Right lobe of liver (tissue), 6 donors: ENCODE data around the gene SKA1. TPM values are rescaled to one million over a fixed set of nuclear protein-coding genes. Genes with fewer than 3 reads are reported as not detected.
A peak's percentile ranks its signal among the peaks of the same experiment; 100 is the strongest.

Source experiments
- ATAC-seq, 4 donors: fragments of 200-7000 bp; cut with Tn5 transposase; one replicate each; pipeline ENCODE4 v1.9.1; 2020; ENCODE audit warnings: mild to moderate bottlenecking in 4 of 4, moderate library complexity in 4 of 4
- DNase-seq, 3 donors: peaks; one replicate each; pipeline ENCODE4 v3.0.0-alpha.2; 2020
- H3K27ac ChIP-seq, 3 donors: fragments of 200-600 bp; one replicate each; pipeline ENCODE4 v1.8.0; 2022
- H3K27me3 ChIP-seq, 2 donors: fragments of 200-600 bp; one replicate each; pipeline ENCODE4 v1.8.0; 2022
- H3K36me3 ChIP-seq, 4 donors: fragments of 200-600 bp; sonication (generic) in 1 of 4; one replicate each; pipeline versions ENCODE4 v1.5.1 to v1.8.0; 2017 to 2022; ENCODE audit warnings: control low read depth in 1 of 4
- H3K4me1 ChIP-seq, 4 donors: fragments of 200-600 bp; sonication (generic) in 1 of 4; one replicate each; pipeline versions ENCODE4 v1.5.1 to v1.8.0; 2017 to 2022; ENCODE audit warnings: control low read depth in 1 of 4
- H3K4me3 ChIP-seq, 3 donors: fragments of 200-600 bp; one replicate each; pipeline ENCODE4 v1.8.0; 2022
- H3K9me3 ChIP-seq, 4 donors: fragments of 200-600 bp; sonication (generic) in 1 of 4; one replicate each; pipeline versions ENCODE4 v1.5.1 to v1.8.0; 2017 to 2022; ENCODE audit warnings: control low read depth in 1 of 4
- POLR2A ChIP-seq: fragments of 450-650 bp; IDR thresholded peaks from one replicate; pipeline ENCODE4 v1.6.1; 2017; ENCODE audit warnings: antibody characterized with exemption, mild to moderate bottlenecking
- WGBS: methylation state at CpG from one replicate; pipeline ENCODE4 v1.1.6; 2018; ENCODE audit warnings: low coverage, low lambda C conversion rate; ENCODE audit not compliant: insufficient coverage; ENCODE audit errors: missing lambda C conversion rate; 5-methylcytosine and 5-hydroxymethylcytosine counted together
- intact Hi-C, 2 donors: fragments of 100-400 bp; cut with DNase I; formaldehyde crosslinking; loops; one replicate each; pipeline versions ENCODE4 v1.11.2 to v1.14.1; 2022
- total RNA-seq, 6 experiments: library from RNA; depleted of rRNA in 2 of 6; stranded (reverse); fragments of >200 nt in 2 of 6; fragmentation: NEBNext Ultra II Directional in 3 of 6; extraction: Animal tissue kit (Norgen Biotek cat#: 25700) in 3 of 6; gene quantifications; one replicate each; pipeline versions ENCODE4 v1.1.0 to v1.2.4, GENCODE V29; 2016 to 2023
- TF ChIP-seq, protein P1 (sequence below), 4 donors: fragments of 200-600 bp in 3 of 4; fragments of 450-650 bp in 1 of 4; IDR thresholded peaks; one replicate each; pipeline versions ENCODE4 v1.5.1 to v1.8.0; 2016 to 2022; ENCODE audit warnings: antibody characterized with exemption in 4 of 4, mild to moderate bottlenecking in 2 of 4
- donor health status: DM: no; HTN: yes; CAD: no.
- donor health status: DM: no; HTN: no; CAD: no.
- donor health status: DM: no; HTN: no; CAD: no.
- donor health status: DM: no; HTN: yes; CAD: no.
- donor health status: DM: no; HTN: yes; CAD: no.

The SKA1 gene
- total RNA-seq, 6 experiments from 2014 or later = 0.15 to 1.5 (median 0.75) TPM; not detected in 1

DNA sequence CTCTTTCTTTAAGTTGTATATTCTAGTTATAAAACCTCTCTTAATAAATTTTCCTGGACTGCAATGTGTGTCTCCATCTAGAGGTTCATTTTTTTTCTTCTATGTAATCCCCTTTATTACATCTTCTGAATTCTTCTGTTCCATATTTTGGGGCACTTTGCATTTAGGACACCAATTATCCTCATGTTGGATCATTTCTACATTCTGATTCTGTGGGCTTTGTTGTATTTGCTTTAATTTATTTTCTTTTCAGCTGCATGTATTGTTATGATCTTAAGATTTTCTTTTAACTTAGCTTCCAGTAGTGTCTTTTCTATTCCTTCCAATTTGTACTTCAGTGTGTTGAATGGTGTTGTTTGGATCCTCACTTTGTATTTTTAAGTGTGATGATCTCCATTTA, 5.2 kb upstream of the SKA1 start:
- H3K27ac ChIP-seq = no peak overlapping the region
- no peak for TF ChIP-seq POLR2A
- TF ChIP-seq, protein P1, sequence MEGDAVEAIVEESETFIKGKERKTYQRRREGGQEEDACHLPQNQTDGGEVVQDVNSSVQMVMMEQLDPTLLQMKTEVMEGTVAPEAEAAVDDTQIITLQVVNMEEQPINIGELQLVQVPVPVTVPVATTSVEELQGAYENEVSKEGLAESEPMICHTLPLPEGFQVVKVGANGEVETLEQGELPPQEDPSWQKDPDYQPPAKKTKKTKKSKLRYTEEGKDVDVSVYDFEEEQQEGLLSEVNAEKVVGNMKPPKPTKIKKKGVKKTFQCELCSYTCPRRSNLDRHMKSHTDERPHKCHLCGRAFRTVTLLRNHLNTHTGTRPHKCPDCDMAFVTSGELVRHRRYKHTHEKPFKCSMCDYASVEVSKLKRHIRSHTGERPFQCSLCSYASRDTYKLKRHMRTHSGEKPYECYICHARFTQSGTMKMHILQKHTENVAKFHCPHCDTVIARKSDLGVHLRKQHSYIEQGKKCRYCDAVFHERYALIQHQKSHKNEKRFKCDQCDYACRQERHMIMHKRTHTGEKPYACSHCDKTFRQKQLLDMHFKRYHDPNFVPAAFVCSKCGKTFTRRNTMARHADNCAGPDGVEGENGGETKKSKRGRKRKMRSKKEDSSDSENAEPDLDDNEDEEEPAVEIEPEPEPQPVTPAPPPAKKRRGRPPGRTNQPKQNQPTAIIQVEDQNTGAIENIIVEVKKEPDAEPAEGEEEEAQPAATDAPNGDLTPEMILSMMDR (IDR thresholded peaks at IDR 0.05) = no peak
- H3K9me3 ChIP-seq = peaks cover 0 to 7% (median 2%) of the 10 kb centered on the region in 4 donors
- intact Hi-C loops = no loop called here
- H3K4me3 ChIP-seq = no peak overlapping the region
- H3K27me3 ChIP-seq = no peaks in the 10 kb centered on the region
- ATAC-seq = no peak
- DNase-seq = no peak
- H3K36me3 ChIP-seq = no peaks in the 10 kb centered on the region
- H3K4me1 ChIP-seq = peaks cover 0 to 9% (median 0%) of the 10 kb centered on the region in 4 donors

DNA sequence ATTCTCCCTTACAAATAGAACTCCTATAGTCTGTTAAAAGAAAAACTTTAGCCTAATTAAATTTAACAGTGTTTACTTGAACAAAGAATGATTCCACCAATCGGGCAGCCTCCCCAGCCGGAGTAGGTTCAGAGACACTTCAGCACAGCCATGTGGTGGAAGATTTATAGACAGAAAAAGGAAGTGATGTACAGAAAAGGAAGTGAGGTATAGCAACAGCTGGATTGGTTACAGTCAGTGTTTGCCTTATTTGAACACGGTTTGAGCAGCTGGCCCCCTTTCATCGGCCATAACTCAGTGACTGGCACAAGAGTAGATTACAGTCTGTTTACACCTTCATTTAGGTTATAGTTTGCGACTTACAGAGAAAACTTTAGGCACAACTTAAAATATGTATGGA, 2.1 kb upstream of the SKA1 start:
- Histone ChIP-seq H3K27ac (no peak overlapping the region), H3K36me3 (no peaks in the 10 kb centered on the region), H3K9me3 (peaks cover 0 to 7% (median 2%) of the 10 kb centered on the region in 4 donors), H3K4me3 (no peak overlapping the region), H3K4me1 (peaks cover 0 to 12% (median 3%) of the 10 kb centered on the region in 4 donors), H3K27me3 (no peaks in the 10 kb centered on the region)
- no peak for ATAC-seq
- DNase-seq = no peak
- no peak for TF ChIP-seq POLR2A
- TF ChIP-seq, protein P1 (IDR thresholded peaks at IDR 0.05) = no peak
- 88% methylated on average over 5 of the region's 5 CpGs for WGBS
- intact Hi-C loops = no loop called here

DNA sequence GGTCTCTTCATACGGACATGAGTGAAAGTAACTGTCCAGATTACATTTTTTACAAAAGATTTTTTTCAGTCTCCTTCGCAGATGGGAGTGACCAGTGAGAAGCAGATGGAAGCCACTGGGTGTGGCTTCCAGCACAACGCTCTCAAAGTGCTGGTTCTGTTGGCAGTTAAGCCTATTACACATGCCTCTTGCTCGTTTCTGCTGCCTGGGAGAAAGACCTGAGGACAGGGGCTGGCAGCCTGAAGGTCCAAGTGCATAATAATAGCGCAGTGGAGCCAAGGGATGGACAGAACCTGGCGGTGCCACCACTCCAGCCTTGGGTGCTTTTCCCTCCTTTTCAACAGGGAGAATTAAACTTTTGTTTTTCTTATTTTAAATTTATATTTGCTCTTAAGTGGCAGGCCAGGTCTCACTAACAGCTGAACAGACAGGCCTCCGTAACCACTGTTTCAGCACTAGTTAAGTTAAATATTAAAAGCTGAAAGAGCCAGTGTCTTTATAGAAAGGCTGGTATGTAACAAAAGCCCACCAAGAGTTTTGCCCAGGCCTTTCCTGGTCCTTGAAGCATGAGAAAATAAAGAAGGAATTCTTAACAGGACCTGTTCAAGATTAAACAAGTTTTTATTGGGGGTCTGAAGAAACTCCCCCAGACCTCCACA, 1.2 kb upstream of the SKA1 start:
- Histone ChIP-seq H3K4me1 (peaks cover 0 to 12% (median 3%) of the 10 kb centered on the region in 4 donors), H3K27ac (peak overlapping the region; percentile 58 to 88 (median 72)), H3K9me3 (peaks cover 0 to 7% (median 2%) of the 10 kb centered on the region in 4 donors), H3K36me3 (no peaks in the 10 kb centered on the region), H3K4me3 (peak overlapping the region in 2 of 3 donors; percentile 41 to 48), H3K27me3 (no peaks in the 10 kb centered on the region)
- 66% methylated on average over 7 of the region's 7 CpGs for WGBS
- TF ChIP-seq POLR2A = no peak
- TF ChIP-seq, protein P1 (IDR thresholded peaks at IDR 0.05) = no peak
- intact Hi-C loops = no loop called here
- ATAC-seq (peak in 3 of 4 donors; percentile 1 to 6 (median 5)), DNase-seq (no peak)

DNA sequence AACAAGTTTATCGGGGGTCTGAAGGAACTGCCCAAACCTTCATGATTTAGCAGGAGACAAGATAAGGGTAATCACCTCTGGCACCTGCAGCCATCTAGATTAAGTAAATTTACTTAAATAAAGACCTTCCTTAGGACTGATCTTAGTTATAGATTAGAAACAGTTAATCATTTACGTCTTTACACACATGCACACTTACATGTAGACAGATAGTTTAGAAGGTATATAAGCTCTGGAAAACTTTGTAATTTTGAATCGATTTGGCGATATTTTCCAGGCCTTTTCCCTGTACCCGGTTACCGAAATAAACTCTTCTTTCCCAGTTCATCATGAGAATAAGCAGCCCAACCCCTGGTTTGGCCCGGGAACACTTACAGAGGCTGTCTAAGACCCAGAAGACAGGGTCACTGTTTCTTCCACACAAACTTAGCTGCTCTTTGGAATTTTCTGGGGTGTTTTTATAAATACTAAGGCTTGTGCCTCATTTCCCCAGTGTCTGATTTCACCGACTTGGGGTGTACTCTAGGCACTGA, 560 bp upstream of the SKA1 start:
- Histone ChIP-seq H3K4me1 (peaks cover 0 to 12% (median 3%) of the 10 kb centered on the region in 4 donors), H3K36me3 (no peaks in the 10 kb centered on the region), H3K27ac (peak overlapping the region; percentile 58 to 88 (median 72)), H3K4me3 (peak overlapping the region; percentile 6 to 48 (median 41)), H3K27me3 (no peaks in the 10 kb centered on the region), H3K9me3 (peaks cover 0 to 7% (median 2%) of the 10 kb centered on the region in 4 donors)
- no peak for TF ChIP-seq POLR2A
- TF ChIP-seq, protein P1 (IDR thresholded peaks at IDR 0.05) = no peak
- WGBS = 20% methylated on average over 8 of the region's 8 CpGs
- intact Hi-C loops = no loop called here
- no peak for DNase-seq
- peak; percentile 3 to 27 (median 10) for ATAC-seq
